Peyer's patch (tissue), 4 donors: ENCODE results near the gene TDRD7.
A peak's percentile ranks its signal among the peaks of the same experiment; 100 is the strongest.

Source experiments
- POLR2A ChIP-seq, 2 donors: fragments of 450-650 bp; IDR thresholded peaks; one replicate each; pipeline ENCODE4 v1.5.1; 2017; ENCODE audit warnings: antibody characterized with exemption in 2 of 2, mild to moderate bottlenecking in 2 of 2, moderate library complexity in 2 of 2
- TF ChIP-seq, protein P1 (sequence below), 6 experiments: fragments of 450-650 bp in 4 of 6; fragments of 200-600 bp in 2 of 6; sonication (generic) in 1 of 6; IDR thresholded peaks; one replicate each; pipeline ENCODE4 v1.5.1; 2017 to 2019; ENCODE audit warnings: antibody characterized with exemption in 6 of 6, mild to moderate bottlenecking in 3 of 6, moderate library complexity in 1 of 6

- TF ChIP-seq, protein P1, sequence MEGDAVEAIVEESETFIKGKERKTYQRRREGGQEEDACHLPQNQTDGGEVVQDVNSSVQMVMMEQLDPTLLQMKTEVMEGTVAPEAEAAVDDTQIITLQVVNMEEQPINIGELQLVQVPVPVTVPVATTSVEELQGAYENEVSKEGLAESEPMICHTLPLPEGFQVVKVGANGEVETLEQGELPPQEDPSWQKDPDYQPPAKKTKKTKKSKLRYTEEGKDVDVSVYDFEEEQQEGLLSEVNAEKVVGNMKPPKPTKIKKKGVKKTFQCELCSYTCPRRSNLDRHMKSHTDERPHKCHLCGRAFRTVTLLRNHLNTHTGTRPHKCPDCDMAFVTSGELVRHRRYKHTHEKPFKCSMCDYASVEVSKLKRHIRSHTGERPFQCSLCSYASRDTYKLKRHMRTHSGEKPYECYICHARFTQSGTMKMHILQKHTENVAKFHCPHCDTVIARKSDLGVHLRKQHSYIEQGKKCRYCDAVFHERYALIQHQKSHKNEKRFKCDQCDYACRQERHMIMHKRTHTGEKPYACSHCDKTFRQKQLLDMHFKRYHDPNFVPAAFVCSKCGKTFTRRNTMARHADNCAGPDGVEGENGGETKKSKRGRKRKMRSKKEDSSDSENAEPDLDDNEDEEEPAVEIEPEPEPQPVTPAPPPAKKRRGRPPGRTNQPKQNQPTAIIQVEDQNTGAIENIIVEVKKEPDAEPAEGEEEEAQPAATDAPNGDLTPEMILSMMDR (IDR thresholded peaks at IDR 0.05), result peak in 2 of 6 experiments; percentile 18 to 35
- no peak for TF ChIP-seq POLR2A (IDR thresholded peaks at IDR 0.05)
Observed at GRCh38 chr9:97373331-97373730, 38.6 kb upstream of the TDRD7 start.
